HUES6 (cell line): ENCODE data around the gene TOE1.
"Not testable (repeated sequence)": the region's sequence is repeated elsewhere in the genome, so short reads cannot be mapped to it uniquely, and the experiment has no call there.

Experiments used
- H3K27ac ChIP-seq: 2 replicates; pipeline ENCODE4 v1.7.0; 2013; ENCODE audit warnings: low read depth, mild to moderate bottlenecking, low read length, inconsistent platforms
- H3K27me3 ChIP-seq: 2 replicates; pipeline ENCODE4 v1.6.1; 2013; ENCODE audit warnings: low read length; ENCODE audit not compliant: control insufficient read depth, insufficient read depth
- H3K36me3 ChIP-seq: 2 replicates; pipeline ENCODE4 v1.6.1; 2013; ENCODE audit warnings: low read length; ENCODE audit not compliant: control insufficient read depth, insufficient read depth
- H3K4me1 ChIP-seq: 2 replicates; pipeline ENCODE4 v1.6.1; 2013; ENCODE audit warnings: low read length; ENCODE audit not compliant: control insufficient read depth, insufficient read depth
- H3K4me3 ChIP-seq: 2 replicates; pipeline ENCODE4 v1.5.1; 2013; ENCODE audit warnings: low read depth, low read length
- H3K9ac ChIP-seq: one replicate; pipeline ENCODE4 v1.6.1; 2013; ENCODE audit warnings: mild to moderate bottlenecking, low read length
- H3K9me3 ChIP-seq: 2 replicates; pipeline ENCODE4 v1.6.1; 2013; ENCODE audit warnings: low read depth, low read length; ENCODE audit not compliant: control insufficient read depth, insufficient read depth

The TOE1 gene

DNA sequence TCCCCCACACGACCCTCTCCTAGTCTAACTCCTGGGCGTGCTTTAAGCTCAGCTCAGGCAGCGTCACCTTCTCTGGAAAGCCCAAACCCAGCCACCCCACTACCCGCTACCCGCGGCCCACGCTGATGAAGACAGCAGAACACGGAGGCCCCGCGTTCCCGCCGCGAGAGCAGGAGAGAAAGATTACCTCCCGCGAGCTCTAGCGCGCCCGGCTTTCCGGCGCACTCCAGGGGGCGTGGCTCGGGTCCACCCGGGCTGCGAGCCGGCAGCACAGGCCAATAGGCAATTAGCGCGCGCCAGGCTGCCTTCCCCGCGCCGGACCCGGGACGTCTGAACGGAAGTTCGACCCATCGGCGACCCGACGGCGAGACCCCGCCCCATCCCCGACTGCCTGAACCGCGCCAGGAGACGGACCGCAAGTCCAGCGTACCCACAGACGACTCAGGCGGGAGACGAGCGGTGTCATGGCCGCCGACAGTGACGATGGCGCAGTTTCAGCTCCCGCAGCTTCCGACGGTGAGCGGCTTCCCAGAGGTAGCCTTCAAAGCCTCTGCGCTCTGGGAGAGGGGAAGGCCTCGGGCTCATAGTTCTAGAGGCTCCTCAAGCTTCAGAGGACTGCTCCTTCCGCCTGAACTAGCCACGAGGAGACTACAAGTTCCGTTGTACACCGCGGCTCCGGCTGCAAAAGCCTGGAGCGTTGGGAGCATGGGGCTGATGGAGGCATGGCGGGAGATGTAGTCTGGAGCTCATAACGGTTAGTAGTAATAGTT, at the start of gene TOE1, which contains the start of gene MUTYH:
TOE1 (plus strand) TSS at position 382 of the 770 bp plus-strand sequence; CDS start at position 465, 83 bp downstream.
MUTYH (minus strand) TSS at position 652 of the 770 bp plus-strand sequence. CDS start 5,935 bp downstream, outside the sequence.
- Histone ChIP-seq H3K4me3 (peak within 1 kb of the TSS; percentile 86), H3K9ac (peak within 1 kb of the TSS; percentile 97), H3K27ac (peak within 1 kb of the TSS; percentile 90), H3K4me1 (peaks cover 10% of the 10 kb centered on the region; the same call in 1 of the 2 replicates), H3K36me3 (peaks cover 46% of the 10 kb centered on the region), H3K9me3 (no peaks in the 10 kb centered on the region), H3K27me3 (no peaks in the 10 kb centered on the region)

- not testable (repeated sequence) for H3K9me3 ChIP-seq, H3K4me3 ChIP-seq, H3K36me3 ChIP-seq, H3K27me3 ChIP-seq, H3K4me1 ChIP-seq, H3K27ac ChIP-seq, H3K9ac ChIP-seq
Measured at GRCh38 chr1:45291002-45291401, 49.0 kb upstream of the TOE1 start.

- Histone ChIP-seq H3K9me3 (no peaks in the 10 kb centered on the region), H3K9ac (no peak overlapping the region), H3K36me3 (no peaks in the 10 kb centered on the region), H3K27ac (no peak overlapping the region), H3K4me3 (no peak overlapping the region), H3K27me3 (no peaks in the 10 kb centered on the region), H3K4me1 (no peaks in the 10 kb centered on the region)
Measured at GRCh38 chr1:45291716-45292115, 48.3 kb upstream of the TOE1 start.

GRCh38 chr1:45297666-45298356, 42.2 kb upstream of the TOE1 start:
- H3K27ac ChIP-seq = no peak overlapping the region
- H3K27me3 ChIP-seq = no peaks in the 10 kb centered on the region
- no peaks in the 10 kb centered on the region for H3K36me3 ChIP-seq
- H3K9me3 ChIP-seq = no peaks in the 10 kb centered on the region
- no peak overlapping the region for H3K4me3 ChIP-seq
- H3K4me1 ChIP-seq = peaks cover 25% of the 10 kb centered on the region
- no peak overlapping the region for H3K9ac ChIP-seq

DNA sequence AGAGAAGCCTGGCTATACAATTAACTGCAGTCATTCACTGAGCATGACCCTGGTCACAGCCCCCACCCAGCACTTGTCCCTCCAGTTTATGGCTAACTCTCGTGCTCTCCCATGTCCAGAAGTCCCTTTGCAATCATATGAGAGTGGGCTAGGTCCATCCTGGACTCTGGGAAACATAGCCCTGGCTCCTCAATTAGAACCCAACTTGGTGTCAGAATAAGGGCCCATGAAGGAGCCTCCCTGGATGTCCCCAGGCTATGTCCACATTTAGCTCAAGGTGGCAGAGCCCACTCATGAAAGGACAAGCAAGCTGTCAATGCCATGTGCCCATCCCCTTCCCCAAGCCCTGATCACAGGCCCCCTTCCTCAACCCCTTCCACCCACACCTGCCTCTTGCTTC, 40.7 kb upstream of the TOE1 start:
- H3K4me1 ChIP-seq = peaks cover 30% of the 10 kb centered on the region
- H3K27me3 ChIP-seq = no peaks in the 10 kb centered on the region
- H3K27ac ChIP-seq = no peak overlapping the region
- no peaks in the 10 kb centered on the region for H3K36me3 ChIP-seq
- no peak overlapping the region for H3K9ac ChIP-seq
- H3K9me3 ChIP-seq = no peaks in the 10 kb centered on the region
- no peak overlapping the region for H3K4me3 ChIP-seq

GRCh38 chr1:45299981-45300668, 39.8 kb upstream of the TOE1 start:
- H3K4me1 ChIP-seq = peaks cover 38% of the 10 kb centered on the region
- no peaks in the 10 kb centered on the region for H3K27me3 ChIP-seq
- no peak overlapping the region for H3K27ac ChIP-seq
- no peaks in the 10 kb centered on the region for H3K9me3 ChIP-seq
- no peak overlapping the region for H3K4me3 ChIP-seq
- H3K9ac ChIP-seq = no peak overlapping the region
- H3K36me3 ChIP-seq = no peaks in the 10 kb centered on the region

GRCh38 chr1:45300669-45300997, 39.3 kb upstream of the TOE1 start:
- Histone ChIP-seq H3K4me1 (peaks cover 43% of the 10 kb centered on the region), H3K27me3 (no peaks in the 10 kb centered on the region), H3K27ac (no peak overlapping the region), H3K9me3 (no peaks in the 10 kb centered on the region), H3K4me3 (no peak overlapping the region), H3K36me3 (no peaks in the 10 kb centered on the region), H3K9ac (no peak overlapping the region)

GRCh38 chr1:45302505-45303150, 37.3 kb upstream of the TOE1 start:
- H3K27ac ChIP-seq = peak overlapping the region; percentile 85; the same call in 1 of the 2 replicates
- no peaks in the 10 kb centered on the region for H3K27me3 ChIP-seq
- peaks cover 56% of the 10 kb centered on the region for H3K4me1 ChIP-seq
- peak overlapping the region; percentile 68 for H3K4me3 ChIP-seq
- H3K36me3 ChIP-seq = no peaks in the 10 kb centered on the region
- H3K9me3 ChIP-seq = no peaks in the 10 kb centered on the region
- peak overlapping the region; percentile 80 for H3K9ac ChIP-seq

GRCh38 chr1:45303520-45304310, 36.3 kb upstream of the TOE1 start:
- Histone ChIP-seq H3K4me1 (peaks cover 48% of the 10 kb centered on the region), H3K9ac (peak overlapping the region; percentile 90), H3K36me3 (no peaks in the 10 kb centered on the region), H3K27ac (peak overlapping the region; percentile 87), H3K4me3 (peak overlapping the region; percentile 82), H3K9me3 (no peaks in the 10 kb centered on the region), H3K27me3 (no peaks in the 10 kb centered on the region)
